Right renal pelvis (tissue), 4 donors: ENCODE data around the gene NAGPA. TPM values are rescaled to one million over a fixed set of nuclear protein-coding genes. Genes with fewer than 3 reads are reported as not detected.
"Not testable (repeated sequence)": the region's sequence is repeated elsewhere in the genome, so short reads cannot be mapped to it uniquely, and the experiment has no call there.

Experiments
- DNase-seq, 4 donors: peaks; one replicate each; pipeline ENCODE4 v3.0.0-alpha.2; 2013; ENCODE audit warnings: low read depth in 4 of 4, low spot score in 3 of 4, missing footprints in 1 of 4
- polyA plus RNA-seq, 4 donors: library from polyadenylated mRNA; unstranded; fragments of 120-200 nt; gene quantifications; one replicate each; pipeline ENCODE4 v1.2.1, GENCODE V29; 2013; ENCODE audit not compliant: insufficient read length in 4 of 4

Gene NAGPA, protein sequence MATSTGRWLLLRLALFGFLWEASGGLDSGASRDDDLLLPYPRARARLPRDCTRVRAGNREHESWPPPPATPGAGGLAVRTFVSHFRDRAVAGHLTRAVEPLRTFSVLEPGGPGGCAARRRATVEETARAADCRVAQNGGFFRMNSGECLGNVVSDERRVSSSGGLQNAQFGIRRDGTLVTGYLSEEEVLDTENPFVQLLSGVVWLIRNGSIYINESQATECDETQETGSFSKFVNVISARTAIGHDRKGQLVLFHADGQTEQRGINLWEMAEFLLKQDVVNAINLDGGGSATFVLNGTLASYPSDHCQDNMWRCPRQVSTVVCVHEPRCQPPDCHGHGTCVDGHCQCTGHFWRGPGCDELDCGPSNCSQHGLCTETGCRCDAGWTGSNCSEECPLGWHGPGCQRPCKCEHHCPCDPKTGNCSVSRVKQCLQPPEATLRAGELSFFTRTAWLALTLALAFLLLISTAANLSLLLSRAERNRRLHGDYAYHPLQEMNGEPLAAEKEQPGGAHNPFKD
- 10 to 100 TPM in 1 of 4 donors, 1 to 10 TPM in 3; 8.6 to 10.9 (median 8.8) TPM for polyA plus RNA-seq

DNA sequence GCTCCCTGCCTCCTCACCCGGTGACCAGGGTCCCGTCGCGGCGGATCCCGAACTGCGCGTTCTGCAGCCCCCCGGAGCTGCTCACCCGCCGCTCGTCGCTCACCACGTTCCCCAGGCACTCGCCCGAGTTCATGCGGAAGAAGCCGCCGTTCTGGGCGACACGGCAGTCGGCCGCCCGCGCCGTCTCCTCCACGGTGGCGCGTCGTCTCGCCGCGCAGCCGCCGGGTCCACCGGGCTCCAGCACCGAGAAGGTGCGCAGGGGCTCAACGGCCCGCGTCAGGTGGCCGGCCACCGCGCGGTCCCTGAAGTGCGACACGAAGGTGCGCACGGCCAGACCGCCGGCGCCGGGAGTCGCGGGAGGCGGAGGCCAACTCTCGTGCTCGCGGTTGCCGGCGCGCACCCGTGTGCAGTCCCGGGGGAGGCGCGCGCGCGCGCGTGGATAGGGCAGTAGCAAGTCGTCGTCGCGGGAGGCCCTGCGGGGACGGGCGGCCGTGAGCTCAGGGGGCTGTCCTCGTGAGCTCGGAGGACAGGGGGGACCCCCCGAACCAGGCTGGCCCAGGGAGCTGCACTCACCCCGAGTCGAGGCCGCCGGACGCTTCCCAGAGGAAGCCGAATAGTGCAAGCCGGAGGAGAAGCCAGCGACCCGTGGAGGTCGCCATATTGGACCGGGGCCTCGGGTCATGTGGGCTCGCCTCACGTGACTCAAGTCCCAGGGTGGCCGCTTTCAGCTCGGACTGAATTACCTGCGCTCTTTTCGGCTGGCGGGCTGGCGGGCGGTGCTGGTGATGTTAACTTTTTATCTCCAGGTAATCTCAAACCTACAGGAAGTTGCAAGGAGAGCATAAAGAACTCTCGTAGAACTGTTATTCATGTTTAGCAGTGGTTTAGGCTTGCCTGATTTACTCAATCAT lies at the start of gene NAGPA:
TSS of gene NAGPA (minus strand) at position 680 of the 911 bp plus-strand sequence. CDS start at position 659, 21 bp downstream.
- peak; percentile 72 to 80 (median 74) for DNase-seq

DNA sequence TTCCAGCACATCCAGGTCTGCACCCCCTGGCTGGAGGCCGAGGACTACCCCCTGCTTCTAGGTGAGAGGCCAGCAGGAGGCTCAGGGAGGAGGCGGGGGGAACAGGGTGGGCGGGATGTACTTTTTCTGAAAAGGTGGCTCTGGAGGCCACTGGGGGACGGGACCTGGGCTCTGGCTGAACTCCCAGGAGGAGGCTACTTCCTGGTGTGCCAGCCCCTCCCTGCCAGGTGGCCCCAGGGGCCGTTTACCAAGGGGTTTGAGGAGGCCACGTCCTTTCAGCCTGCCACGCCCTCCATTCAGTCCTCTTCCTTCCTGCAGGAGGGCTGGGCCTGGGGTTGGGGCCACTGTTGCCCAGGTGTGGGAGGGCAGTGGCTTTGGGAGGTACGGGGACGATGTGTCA lies 47.3 kb upstream of the NAGPA start:
- DNase-seq: not testable (repeated sequence)

DNA sequence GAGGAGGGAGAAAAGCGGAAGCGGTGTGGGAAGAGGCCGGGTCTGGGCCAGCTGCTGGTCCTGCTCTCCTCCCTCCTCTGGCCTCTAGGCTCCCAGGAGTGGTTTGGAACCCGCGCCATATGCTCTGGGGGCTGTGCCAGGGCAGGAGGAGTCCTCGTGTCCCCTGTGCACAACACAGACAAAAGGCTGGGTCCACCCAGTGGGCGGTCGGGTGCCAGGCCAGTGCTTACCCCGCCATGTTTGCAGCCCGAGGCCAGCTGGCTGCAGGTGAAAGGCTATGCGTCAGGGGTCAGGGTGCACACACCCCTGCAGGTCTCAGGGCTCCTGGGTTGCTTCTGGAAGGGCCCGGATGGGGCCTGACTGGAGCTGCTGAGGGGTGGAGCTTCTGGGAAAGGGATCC lies 46.7 kb upstream of the NAGPA start:
- not testable (repeated sequence) for DNase-seq

- DNase-seq: no peak
Measured at GRCh38 chr16:5078626-5079025, 44.9 kb upstream of the NAGPA start.

DNA sequence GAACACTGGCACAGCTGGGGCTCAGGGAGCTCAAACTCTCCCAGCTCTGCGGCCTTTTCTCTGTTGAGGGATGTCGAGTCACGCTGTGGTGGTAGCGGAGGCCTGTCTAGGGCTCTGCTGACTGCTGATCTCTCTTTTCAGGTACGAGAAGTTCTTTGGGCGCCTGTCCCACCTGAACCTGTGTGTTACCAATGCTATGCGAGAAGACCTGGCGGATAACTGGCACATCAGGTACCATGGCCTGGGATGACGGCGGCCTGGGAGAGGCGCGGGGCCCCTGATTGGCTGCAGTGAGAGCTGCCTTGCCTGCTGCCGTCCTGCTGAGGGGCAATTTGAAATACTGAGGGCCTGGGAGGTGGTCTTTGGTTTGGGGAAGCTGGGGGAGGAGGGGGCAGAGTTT lies 43.6 kb upstream of the NAGPA start:
- no peak for DNase-seq

DNA sequence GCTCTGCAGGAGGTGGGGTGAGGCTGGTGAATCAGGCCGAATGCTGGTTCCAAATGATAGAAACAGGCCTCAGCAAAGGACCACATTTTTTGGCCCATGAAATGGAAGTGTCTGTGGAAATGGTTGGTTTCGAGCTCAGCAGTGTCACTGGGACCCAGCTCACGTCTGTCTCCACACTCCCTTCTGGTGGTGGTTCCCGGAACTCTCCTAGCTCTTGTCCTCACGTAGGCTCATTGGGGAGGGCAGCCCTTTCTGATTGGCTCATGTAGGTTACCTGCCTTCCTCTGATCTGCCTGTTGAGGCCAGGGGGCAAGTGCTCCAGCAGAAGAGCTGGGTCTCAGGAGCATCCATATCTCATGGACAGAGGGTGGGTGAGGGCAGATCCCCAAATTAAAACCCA lies 41.9 kb upstream of the NAGPA start:
- no peak for DNase-seq

DNA sequence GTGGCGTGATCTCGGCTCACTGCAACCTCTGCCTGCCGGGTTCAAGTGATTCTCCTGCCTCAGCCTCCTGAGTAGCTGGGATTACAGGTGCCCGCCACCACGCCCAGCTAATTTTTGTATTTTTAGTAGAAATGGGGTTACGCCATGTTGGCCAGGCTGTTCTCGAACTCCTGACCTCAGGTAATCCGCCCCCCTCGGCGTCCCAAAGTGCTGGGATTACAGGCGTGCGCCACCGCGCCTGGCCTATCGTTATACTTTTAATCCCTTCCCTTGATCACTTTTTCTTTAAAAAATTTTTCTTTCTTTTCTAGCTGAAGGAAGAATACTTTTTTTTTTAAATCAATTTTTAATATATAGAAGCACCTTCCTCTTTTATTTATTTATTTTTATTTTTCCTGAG lies 40.0 kb upstream of the NAGPA start:
- DNase-seq: not testable (repeated sequence)

GRCh38 chr16:5073279-5073629 lies 39.5 kb upstream of the NAGPA start:
- no peak for DNase-seq

DNA sequence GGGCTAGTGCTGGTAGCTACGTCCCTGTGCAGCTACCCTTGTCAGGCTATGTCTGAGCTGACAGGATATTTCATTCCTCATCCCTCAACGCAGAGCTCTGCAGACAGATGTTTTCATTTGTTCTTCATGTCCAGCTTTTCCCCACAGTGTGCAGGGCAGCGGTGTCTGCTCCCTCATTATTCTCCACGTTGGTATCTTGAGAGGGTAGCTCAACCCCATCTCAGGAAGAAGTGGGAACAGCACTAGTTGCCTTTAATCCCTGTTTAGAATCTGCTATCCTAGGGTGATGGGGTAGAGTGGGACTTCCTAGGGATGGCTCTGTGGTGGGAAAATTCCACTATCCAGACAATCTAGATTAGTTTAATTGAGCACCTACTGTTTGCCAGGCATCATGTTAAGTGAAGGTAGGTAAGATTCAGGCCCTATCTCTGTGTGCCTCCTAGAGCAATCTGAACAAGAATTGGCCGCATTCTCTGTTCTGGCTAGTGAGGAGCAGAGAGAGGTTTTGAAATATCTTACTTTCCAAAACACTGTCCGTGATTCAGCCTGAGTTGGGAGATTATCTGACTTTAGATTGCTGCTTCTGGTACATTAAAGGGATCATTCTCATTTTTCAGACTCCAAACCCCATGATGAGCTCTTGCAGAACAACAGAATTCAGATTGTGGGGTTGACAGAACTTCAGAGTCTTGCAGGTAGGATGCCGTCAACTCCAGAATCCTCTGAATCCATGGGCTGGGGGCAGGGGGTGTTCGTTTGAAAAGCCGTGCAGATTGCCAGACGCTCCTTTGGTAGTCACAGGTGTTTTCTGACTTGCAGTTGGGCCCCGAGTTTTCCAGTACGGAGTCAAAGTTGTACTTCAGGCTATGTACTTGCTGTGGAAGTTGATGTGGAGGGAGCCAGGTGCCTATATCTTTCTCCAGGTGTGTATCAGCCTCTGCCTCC lies 38.9 kb upstream of the NAGPA start:
- DNase-seq: no peak

DNA sequence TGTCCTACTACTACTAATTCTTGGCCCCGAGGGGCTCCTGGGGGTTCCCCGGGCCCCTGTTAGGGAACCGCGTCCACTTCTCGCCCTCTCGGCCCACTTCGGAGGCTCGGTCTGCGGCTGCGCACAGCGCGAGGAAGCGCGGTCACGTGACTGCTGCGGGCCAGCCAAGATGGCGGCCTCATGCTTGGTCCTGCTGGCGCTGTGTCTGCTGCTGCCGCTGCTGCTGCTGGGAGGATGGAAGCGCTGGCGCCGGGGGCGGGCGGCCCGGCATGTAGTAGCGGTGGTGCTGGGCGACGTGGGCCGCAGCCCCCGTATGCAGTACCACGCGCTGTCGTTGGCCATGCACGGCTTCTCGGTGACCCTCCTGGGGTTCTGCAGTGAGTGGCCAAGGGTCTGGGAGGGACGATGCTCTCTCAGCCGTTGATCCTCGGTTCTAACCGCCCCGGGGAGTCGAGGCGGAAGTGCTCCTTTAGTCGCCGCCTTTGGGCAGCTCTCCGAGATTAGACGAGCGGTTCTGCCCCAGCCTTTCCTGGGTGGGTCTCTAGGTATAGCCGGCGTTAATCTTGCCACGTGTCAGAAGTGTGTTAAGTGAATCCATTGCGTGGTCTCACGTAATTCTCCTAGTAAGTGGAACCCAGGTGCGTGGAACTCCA lies 38.1 kb upstream of the NAGPA start, which contains the start of gene ALG1:
TSS of gene ALG1 (plus strand) at position 163 of the 653 bp plus-strand sequence. CDS start at position 170, 7 bp downstream.
- DNase-seq: peak; percentile 77 to 84 (median 78)

GRCh38 chr16:5071341-5071680 lies 37.6 kb upstream of the NAGPA start:
- no peak for DNase-seq

- no peak for DNase-seq
Measured at GRCh38 chr16:5070431-5071186, 36.9 kb upstream of the NAGPA start.

GRCh38 chr16:5069854-5070253 lies 36.1 kb upstream of the NAGPA start:
- no peak for DNase-seq

- no peak for DNase-seq
Measured at GRCh38 chr16:5069048-5069447, 35.3 kb upstream of the NAGPA start.

DNA sequence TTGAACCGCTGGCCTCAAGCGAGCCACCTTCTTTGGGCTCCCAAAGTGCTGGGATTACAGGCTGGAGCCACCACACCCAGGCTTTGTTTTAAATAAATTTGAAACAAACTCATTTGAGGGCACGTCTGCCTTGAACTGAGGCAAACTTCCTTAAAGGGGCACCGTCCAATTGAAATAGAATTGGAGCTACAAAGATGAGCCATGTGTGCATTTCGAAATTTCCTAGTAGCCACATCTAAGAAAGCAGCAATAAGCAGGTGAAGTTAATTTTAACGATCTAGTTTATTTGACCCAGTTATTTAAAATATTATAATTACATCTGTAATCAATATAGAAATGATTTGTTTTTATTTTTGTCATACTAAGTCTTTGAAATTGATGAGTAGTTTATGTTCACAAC lies 32.8 kb upstream of the NAGPA start:
- no peak for DNase-seq

DNA sequence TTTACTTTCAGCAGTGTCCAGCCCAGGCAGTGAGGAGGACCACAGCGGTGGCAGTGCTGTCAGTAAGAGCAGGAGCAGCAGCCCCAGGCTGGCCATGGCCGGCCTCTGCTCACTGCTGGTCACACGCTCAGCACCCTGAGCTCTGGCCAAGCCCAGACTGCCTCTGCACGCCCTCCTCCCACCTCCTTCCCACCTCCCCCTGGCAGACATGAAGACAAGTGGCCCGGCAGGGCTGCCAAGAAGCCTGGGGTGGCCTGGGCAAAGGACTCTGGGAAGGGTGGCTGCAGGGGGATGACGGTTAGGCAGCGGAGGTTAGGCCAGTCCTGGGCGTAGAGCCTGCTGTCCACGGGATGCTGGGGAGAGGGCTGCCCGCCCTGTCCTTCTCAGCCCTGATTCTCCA lies 32.1 kb upstream of the NAGPA start, which contains the start of gene C16orf89:
TSS of gene C16orf89 (minus strand) at position 144 of the 400 bp plus-strand sequence. CDS start at position 96, 48 bp downstream.
- no peak for DNase-seq

DNA sequence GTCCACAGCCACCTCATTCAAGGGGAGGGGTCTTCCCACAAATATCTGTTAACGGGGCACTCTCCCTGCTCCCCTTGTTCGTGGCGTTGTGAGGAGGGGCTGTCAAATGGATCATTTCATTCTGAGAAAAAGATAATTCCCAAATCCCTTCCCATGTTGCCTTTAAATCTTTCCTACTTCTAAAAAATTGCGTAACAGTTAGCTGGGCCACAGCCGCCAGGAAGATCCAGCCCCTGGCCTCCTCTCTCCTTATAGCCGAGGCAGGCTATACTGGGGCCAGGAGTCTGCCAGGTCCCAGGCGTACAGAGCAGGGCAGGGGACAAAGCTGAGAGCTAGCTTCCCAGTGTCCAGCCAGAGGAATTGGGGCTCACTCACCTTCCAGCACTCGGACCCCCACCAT lies 31.6 kb upstream of the NAGPA start:
- no peak for DNase-seq

DNA sequence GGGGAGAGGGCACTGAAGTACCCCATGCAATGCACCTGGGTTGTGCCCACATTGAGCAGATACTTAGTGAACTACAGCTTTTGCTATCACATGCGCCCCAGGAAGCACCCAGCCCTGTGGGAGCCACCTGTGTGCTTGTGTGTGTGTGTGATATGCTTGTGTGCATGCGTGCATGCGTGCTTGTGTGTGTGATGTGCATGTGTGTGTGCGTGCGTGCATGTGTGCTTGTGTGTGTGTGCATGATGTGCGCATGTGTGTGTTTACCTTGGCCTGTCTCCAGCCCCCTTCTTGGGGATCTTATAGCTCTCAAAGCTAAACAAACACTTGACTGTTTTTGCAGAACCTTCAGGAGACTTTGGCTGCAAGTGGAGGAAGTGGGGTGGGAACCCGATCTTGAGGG lies 31.2 kb upstream of the NAGPA start:
- no peak for DNase-seq
